ENCODE measurements around the gene BPGM. TPM values are rescaled to one million over a fixed set of nuclear protein-coding genes. Genes with fewer than 3 reads are reported as not detected.

BPGM gene
- total and polyA plus RNA-seq, 9 of the 15 experiments (the other 6 are each of a cell fraction or from before 2014, with no cell fraction given), result 14.1 to 46.1 (median 21.2) TPM

DNA sequence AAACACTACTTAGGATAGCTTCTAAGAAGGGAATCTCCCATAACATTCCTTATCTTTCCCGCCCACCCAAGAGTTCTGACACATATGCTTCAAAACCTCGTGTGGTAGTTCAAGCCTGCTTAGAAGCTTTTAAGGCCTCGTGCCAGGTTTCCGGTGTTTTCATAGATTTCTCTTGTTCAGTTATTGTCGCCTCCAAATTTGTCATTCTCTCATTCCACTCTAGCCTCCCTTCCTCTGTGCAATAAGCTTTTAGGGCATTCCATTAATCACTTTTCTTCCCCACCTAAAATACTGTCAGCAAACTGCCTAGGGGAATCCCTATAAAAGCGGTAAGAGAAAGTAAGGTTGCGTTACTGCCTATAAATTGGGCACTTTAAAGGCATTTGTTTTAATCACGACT lies 718 bp upstream of the BPGM start:
- DNase-seq (ENCODE audit: extremely low read depth in 1 of 4, low spot score in 3 of 4), result peak; percentile 36 to 69 (median 39)
- ChIA-PET CTCF (ENCODE audit: low intra/inter-chr PET ratio) (no interaction called here), POLR2A (interaction anchor here (0.6 to 5.5 kb wide), 19 partner anchors 8 to 1245 kb away, joined by 3 to 57 read pairs (median 3); partner anchors contain the start of genes AGBL3 and CYREN)
- no peak for FAIRE-seq
- H3K9me3 ChIP-seq (replicated peaks; ENCODE audit: control insufficient read depth, insufficient read depth, low read depth, low read length), result no peaks in the 10 kb centered on the region
- H3K9ac ChIP-seq (ENCODE audit: insufficient read depth in 1 of 2, low read depth in 2 of 2, low read length in 2 of 2), result peak overlapping the region; percentile 65 to 82
- peaks cover 0 to 4% of the 10 kb centered on the region in 2 experiments; a peak in 2 of 5 replicates for H3K4me1 ChIP-seq (replicated peaks in 1 of 2; ENCODE audit: control insufficient read depth in 2 of 2, insufficient read depth in 2 of 2, low read length in 2 of 2)
- peaks cover 24% of the 10 kb centered on the region; the same call in 2 of the 3 replicates for H3K79me2 ChIP-seq (ENCODE audit: control insufficient read depth, insufficient read depth, low read length)
- H4K20me1 ChIP-seq (replicated peaks; ENCODE audit: control insufficient read depth, insufficient read depth, low read length), result no peaks in the 10 kb centered on the region
- 1% methylated on average over 8 of the region's 8 CpGs for WGBS (ENCODE audit: insufficient coverage, low coverage, missing lambda C conversion rate)
- peak overlapping the region; percentile 87 for H2AFZ ChIP-seq (ENCODE audit: low read depth, low read length)
- TSS peak; percentile 86 for BruUV-seq (replicated peaks)
- peak overlapping the region; percentile 62 for H3K4me3 ChIP-seq
- in situ Hi-C loops (cut with MboI), result no loop called here
- intact Hi-C loops (cut with micrococcal nuclease), result loop anchor here (2.0 to 10.0 kb wide), 3 partner anchors 31 to 1019 kb away; partner anchors contain the start of genes CYREN and STMP1
- H3K27ac ChIP-seq (ENCODE audit: extremely low read depth, low read depth, low read length), result peak overlapping the region; percentile 58
- no peaks in the 10 kb centered on the region for H3K27me3 ChIP-seq (ENCODE audit: control insufficient read depth in 2 of 2, insufficient read depth in 2 of 2, low read length in 2 of 2)
- ATAC-seq, result no peak
- no peaks in the 10 kb centered on the region for H3K9me1 ChIP-seq (ENCODE audit: control insufficient read depth, insufficient read depth, low read length)
- no peaks in the 10 kb centered on the region for H3K36me3 ChIP-seq (ENCODE audit: control insufficient read depth, insufficient read depth, low read length)
- H3K4me2 ChIP-seq (ENCODE audit: insufficient read depth, low read length), result peak overlapping the region; percentile 84
- TF ChIP-seq MIER1 (IDR thresholded peaks at IDR 0.05; ENCODE audit: low read depth) (peak; percentile 65; the same call in 1 of the 2 replicates), MXD1 (CRISPR knock-in tag; IDR thresholded peaks at IDR 0.05; ENCODE audit: borderline replicate concordance, poor library complexity, severe bottlenecking) (no peak), SOX6 (IDR thresholded peaks at IDR 0.05) (no peak), MYC (IDR thresholded peaks at IDR 0.05; ENCODE audit: low read depth, low read length) (peak; percentile 42; the same call in 1 of the 2 replicates), MYC (CRISPR knock-in tag; IDR thresholded peaks at IDR 0.05; ENCODE audit: borderline replicate concordance, low read depth) (no peak), ZNF778 (CRISPR knock-in tag; IDR thresholded peaks at IDR 0.05) (no peak), KLF6 (CRISPR knock-in tag; IDR thresholded peaks at IDR 0.05; ENCODE audit: borderline replicate concordance) (no peak), ZC3H4 (CRISPR knock-in tag; IDR thresholded peaks at IDR 0.05; ENCODE audit: borderline replicate concordance) (no peak), NCOR1 (IDR thresholded peaks at IDR 0.05) (no peak), CUX1 (CRISPR knock-in tag; IDR thresholded peaks at IDR 0.05) (peak; percentile 71), GTF2F1 (IDR thresholded peaks at IDR 0.05; ENCODE audit: low read depth, low read length) (no peak), CBFA2T3 (IDR thresholded peaks at IDR 0.05) (peak; percentile 46), PML (IDR thresholded peaks at IDR 0.05; ENCODE audit: low read length) (no peak)
- TF ChIP-seq, protein P1, sequence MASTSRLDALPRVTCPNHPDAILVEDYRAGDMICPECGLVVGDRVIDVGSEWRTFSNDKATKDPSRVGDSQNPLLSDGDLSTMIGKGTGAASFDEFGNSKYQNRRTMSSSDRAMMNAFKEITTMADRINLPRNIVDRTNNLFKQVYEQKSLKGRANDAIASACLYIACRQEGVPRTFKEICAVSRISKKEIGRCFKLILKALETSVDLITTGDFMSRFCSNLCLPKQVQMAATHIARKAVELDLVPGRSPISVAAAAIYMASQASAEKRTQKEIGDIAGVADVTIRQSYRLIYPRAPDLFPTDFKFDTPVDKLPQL (IDR thresholded peaks at IDR 0.05; ENCODE audit: extremely low read depth, insufficient read length), result no peak
- TF ChIP-seq, protein P2, sequence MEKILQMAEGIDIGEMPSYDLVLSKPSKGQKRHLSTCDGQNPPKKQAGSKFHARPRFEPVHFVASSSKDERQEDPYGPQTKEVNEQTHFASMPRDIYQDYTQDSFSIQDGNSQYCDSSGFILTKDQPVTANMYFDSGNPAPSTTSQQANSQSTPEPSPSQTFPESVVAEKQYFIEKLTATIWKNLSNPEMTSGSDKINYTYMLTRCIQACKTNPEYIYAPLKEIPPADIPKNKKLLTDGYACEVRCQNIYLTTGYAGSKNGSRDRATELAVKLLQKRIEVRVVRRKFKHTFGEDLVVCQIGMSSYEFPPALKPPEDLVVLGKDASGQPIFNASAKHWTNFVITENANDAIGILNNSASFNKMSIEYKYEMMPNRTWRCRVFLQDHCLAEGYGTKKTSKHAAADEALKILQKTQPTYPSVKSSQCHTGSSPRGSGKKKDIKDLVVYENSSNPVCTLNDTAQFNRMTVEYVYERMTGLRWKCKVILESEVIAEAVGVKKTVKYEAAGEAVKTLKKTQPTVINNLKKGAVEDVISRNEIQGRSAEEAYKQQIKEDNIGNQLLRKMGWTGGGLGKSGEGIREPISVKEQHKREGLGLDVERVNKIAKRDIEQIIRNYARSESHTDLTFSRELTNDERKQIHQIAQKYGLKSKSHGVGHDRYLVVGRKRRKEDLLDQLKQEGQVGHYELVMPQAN (IDR thresholded peaks at IDR 0.05; ENCODE audit: borderline replicate concordance), result peak; percentile 73

All from K562 (cell line).